Peyer's patch (tissue), 4 donors: ENCODE measurements around the gene ARCN1. TPM values are rescaled to one million over a fixed set of nuclear protein-coding genes. Genes with fewer than 3 reads are reported as not detected.
"Not testable (repeated sequence)": the region's sequence is repeated elsewhere in the genome, so short reads cannot be mapped to it uniquely, and the experiment has no call there.

Experiments
- DNase-seq, 3 donors: peaks; one replicate each; pipeline ENCODE4 v3.0.0-alpha.2; 2017 to 2019
- H3K27ac ChIP-seq, 4 donors: fragments of 200-600 bp; sonication (generic); one replicate each; pipeline ENCODE4 v1.5.1; 2016 to 2019
- H3K27me3 ChIP-seq, 2 donors: fragments of 200-600 bp; sonication (generic); one replicate each; pipeline ENCODE4 v1.5.1; 2019
- H3K36me3 ChIP-seq, 3 donors: fragments of 200-600 bp; sonication (generic); one replicate each; pipeline ENCODE4 v1.5.1; 2016 to 2019
- H3K4me1 ChIP-seq, 4 donors: fragments of 200-600 bp; sonication (generic); one replicate each; pipeline ENCODE4 v1.5.1; 2016 to 2019
- H3K4me3 ChIP-seq, 4 donors: fragments of 200-600 bp; sonication (generic); 1 replicate in 3 of 4; 2 replicates in 1 of 4; pipeline ENCODE4 v1.5.1; 2016 to 2019; ENCODE audit warnings: mild to moderate bottlenecking in 1 of 4
- H3K9me3 ChIP-seq, 4 donors: fragments of 200-600 bp; sonication (generic); one replicate each; pipeline ENCODE4 v1.5.1; 2016 to 2019; ENCODE audit warnings: mild to moderate bottlenecking in 1 of 4
- POLR2A ChIP-seq, 2 donors: fragments of 450-650 bp; IDR thresholded peaks; one replicate each; pipeline ENCODE4 v1.5.1; 2017; ENCODE audit warnings: antibody characterized with exemption in 2 of 2, mild to moderate bottlenecking in 2 of 2, moderate library complexity in 2 of 2
- total RNA-seq, 4 donors: library from RNA; depleted of rRNA; stranded (reverse); fragments of >200 nt; gene quantifications; one replicate each; pipeline ENCODE4 v1.1.0, GENCODE V29; 2016
- TF ChIP-seq, protein P1 (sequence below), 6 experiments: fragments of 450-650 bp in 4 of 6; fragments of 200-600 bp in 2 of 6; sonication (generic) in 1 of 6; IDR thresholded peaks; one replicate each; pipeline ENCODE4 v1.5.1; 2017 to 2019; ENCODE audit warnings: antibody characterized with exemption in 6 of 6, mild to moderate bottlenecking in 3 of 6, moderate library complexity in 1 of 6

The ARCN1 gene
- total RNA-seq, 4 donors from 2014 or later = 54.5 to 116 (median 91.0) TPM

DNA sequence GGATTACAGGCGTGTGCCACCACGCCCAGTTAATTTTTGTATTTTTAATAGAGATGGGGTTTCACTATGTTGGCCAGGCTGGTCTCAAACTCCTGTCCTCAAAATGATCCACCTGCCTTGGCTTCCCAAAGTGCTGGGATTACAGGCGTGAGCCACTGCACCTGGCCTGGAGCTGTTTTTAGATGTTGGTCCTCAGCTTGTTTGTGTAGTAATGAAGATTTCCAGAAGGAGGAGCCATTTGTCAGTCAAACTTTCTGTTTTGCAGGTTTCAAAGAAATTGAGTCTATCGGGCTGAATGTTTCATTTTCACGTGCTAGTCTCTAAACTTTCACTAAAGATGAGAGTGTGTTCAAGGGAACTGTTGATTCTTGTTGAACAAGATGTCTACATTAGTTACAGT, 22.8 kb downstream of the ARCN1 start:
- H3K27ac ChIP-seq = peak overlapping the region in 1 of 4 donors; percentile 19
- not testable (repeated sequence) for H3K27me3 ChIP-seq, DNase-seq, H3K4me3 ChIP-seq, H3K4me1 ChIP-seq, H3K9me3 ChIP-seq
- TF ChIP-seq, protein P1, sequence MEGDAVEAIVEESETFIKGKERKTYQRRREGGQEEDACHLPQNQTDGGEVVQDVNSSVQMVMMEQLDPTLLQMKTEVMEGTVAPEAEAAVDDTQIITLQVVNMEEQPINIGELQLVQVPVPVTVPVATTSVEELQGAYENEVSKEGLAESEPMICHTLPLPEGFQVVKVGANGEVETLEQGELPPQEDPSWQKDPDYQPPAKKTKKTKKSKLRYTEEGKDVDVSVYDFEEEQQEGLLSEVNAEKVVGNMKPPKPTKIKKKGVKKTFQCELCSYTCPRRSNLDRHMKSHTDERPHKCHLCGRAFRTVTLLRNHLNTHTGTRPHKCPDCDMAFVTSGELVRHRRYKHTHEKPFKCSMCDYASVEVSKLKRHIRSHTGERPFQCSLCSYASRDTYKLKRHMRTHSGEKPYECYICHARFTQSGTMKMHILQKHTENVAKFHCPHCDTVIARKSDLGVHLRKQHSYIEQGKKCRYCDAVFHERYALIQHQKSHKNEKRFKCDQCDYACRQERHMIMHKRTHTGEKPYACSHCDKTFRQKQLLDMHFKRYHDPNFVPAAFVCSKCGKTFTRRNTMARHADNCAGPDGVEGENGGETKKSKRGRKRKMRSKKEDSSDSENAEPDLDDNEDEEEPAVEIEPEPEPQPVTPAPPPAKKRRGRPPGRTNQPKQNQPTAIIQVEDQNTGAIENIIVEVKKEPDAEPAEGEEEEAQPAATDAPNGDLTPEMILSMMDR (IDR thresholded peaks at IDR 0.05) = peak in 4 of 6 experiments; percentile 27 to 59 (median 56)
- peaks cover 0 to 100% (median 0%) of the 10 kb centered on the region in 3 donors for H3K36me3 ChIP-seq

DNA sequence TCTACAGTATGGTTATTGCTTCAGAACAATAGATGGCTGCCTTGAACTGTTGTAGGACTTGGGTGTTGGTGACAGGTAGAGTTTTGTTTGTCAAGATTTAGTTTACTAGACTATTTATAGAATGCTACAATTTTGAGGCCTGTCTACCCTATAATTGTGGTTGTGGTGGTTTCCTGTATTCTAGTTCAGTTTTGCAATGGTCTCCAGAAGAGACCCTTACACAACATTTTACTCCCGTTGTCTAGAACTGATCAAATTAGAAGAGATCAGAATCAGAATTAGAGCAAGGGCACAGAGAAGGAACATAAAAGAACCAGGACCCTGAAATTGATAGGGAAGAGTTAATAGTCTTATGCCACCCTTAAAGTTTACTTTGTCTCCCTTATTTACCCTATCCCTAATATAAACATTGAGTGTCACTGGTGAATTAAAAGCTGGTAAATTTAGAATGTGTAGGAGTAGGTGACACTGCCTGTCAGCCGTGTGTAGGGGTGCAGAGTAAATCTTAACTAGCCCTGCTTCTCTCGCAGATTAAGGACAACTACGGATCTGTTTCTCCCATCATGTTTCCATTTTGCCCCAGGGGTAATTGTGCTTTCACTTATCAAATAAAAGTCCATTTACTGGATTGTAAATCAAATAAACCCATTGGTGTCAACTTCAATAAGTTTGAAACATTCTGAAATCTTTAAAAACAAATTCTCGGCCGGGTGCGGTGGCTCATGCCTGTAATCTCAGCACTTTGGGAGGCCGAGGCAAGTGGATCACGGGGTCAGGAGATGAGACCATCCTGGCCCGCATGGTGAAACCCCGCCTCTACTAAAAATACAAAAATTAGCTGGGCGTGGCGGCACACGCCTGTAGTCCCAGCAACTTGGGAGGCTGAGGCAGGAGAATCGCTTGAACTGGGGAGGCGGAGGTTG, 24.3 kb downstream of the ARCN1 start:
- peaks cover 0 to 100% (median 0%) of the 10 kb centered on the region in 3 donors for H3K36me3 ChIP-seq
- H3K4me3 ChIP-seq = no peak overlapping the region
- TF ChIP-seq POLR2A (IDR thresholded peaks at IDR 0.05) = no peak
- TF ChIP-seq, protein P1 (IDR thresholded peaks at IDR 0.05) = no peak
- peaks cover 0 to 4% (median 0%) of the 10 kb centered on the region in 4 donors for H3K4me1 ChIP-seq
- H3K27me3 ChIP-seq = no peaks in the 10 kb centered on the region
- H3K9me3 ChIP-seq = no peaks in the 10 kb centered on the region
- no peak for DNase-seq
- H3K27ac ChIP-seq = no peak overlapping the region

DNA sequence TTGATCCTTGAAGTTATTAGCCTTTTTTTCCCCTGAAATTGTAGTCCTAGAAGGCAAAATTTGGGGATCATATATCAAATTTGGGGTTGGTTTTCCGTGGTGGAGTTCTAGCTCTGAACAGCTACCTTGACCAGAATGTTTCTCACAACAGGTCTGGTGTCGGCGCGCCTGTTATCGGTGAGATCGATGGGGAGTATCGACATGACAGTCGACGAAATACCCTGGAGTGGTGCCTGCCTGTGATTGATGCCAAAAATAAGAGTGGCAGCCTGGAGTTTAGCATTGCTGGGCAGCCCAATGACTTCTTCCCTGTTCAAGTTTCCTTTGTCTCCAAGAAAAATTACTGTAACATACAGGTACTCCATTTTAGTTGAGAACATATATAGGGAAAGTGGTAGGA, 25.3 kb downstream of the ARCN1 start:
- no peaks in the 10 kb centered on the region for H3K9me3 ChIP-seq
- no peak for TF ChIP-seq POLR2A (IDR thresholded peaks at IDR 0.05)
- TF ChIP-seq, protein P1 (IDR thresholded peaks at IDR 0.05) = no peak
- H3K36me3 ChIP-seq = peaks cover 0 to 99% (median 0%) of the 10 kb centered on the region in 3 donors
- H3K27me3 ChIP-seq = no peaks in the 10 kb centered on the region
- DNase-seq = no peak
- no peak overlapping the region for H3K27ac ChIP-seq
- no peak overlapping the region for H3K4me3 ChIP-seq
- H3K4me1 ChIP-seq = peaks cover 0 to 4% (median 0%) of the 10 kb centered on the region in 4 donors

DNA sequence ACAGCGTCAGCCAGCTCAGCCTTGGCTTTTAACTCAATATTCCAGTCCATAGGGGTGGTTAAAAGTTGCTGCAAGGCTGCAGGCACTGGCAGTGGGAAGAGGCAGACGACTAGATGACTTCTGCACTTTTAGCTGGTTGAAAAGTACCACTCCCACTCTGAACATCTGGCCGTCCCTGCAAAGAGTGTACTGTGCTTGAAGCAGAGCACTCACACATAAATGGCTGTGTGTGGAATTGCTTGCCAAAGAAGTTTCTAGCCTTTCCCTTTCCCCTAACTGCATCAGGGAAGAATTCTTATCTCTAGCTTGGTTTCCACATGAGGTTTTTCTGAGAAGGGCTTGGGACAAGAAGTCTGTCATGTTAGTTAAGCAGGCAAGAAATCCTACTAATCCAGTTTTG, 30.1 kb downstream of the ARCN1 start:
- H3K27me3 ChIP-seq = no peaks in the 10 kb centered on the region
- no peak for DNase-seq
- no peak overlapping the region for H3K27ac ChIP-seq
- H3K36me3 ChIP-seq = peaks cover 0 to 51% (median 0%) of the 10 kb centered on the region in 3 donors
- H3K9me3 ChIP-seq = no peaks in the 10 kb centered on the region
- TF ChIP-seq, protein P1 (IDR thresholded peaks at IDR 0.05) = no peak
- no peak for TF ChIP-seq POLR2A (IDR thresholded peaks at IDR 0.05)
- peaks cover 0 to 26% (median 4%) of the 10 kb centered on the region in 4 donors for H3K4me1 ChIP-seq
- H3K4me3 ChIP-seq = no peak overlapping the region

DNA sequence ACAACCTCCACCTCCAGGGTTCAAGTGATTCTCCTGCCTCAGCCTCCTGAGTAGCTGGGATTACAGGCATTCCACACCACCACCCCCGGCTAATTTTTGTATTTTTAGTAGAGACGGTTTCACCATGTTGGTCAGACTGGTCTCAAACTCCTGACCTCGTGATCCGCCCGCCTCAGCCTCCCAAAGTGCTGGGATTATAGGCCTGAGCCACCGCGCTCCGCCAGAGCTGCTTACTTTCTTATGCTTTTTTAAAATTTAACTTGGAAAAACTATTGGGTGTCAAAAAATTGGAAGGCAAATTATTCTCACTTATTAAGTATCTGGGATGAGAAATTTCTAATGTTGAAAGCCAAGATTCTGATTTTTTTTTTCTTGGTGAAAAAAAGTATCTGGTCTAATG, 31.5 kb downstream of the ARCN1 start:
- Histone ChIP-seq H3K36me3 (peaks cover 0 to 37% (median 0%) of the 10 kb centered on the region in 3 donors), H3K4me1 (peaks cover 0 to 35% (median 6%) of the 10 kb centered on the region in 4 donors), H3K27ac (peak overlapping the region in 1 of 4 donors; percentile 89)
- H3K4me3 ChIP-seq, H3K9me3 ChIP-seq, DNase-seq, H3K27me3 ChIP-seq: not testable (repeated sequence)

DNA sequence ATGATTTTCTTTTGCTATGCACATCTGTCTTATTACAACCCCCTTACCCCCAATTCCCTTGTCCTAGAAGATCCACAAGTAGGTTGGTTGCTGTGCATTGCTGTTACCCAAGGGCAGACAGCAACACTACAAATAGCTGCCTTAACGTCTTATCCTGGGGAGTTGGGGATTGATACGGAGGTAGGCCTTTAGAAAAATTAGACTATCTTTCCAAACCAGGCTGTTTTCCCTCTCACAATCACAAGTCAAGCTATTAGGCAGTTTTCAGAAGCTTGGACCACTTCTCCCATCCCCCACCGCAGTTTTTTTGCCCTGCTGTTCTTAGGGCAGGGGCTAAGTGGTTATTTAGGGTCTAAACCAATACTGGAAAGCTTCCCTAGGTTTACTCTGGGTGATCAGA, 32.4 kb downstream of the ARCN1 start:
- no peak for TF ChIP-seq POLR2A (IDR thresholded peaks at IDR 0.05)
- TF ChIP-seq, protein P1 (IDR thresholded peaks at IDR 0.05) = no peak
- DNase-seq = no peak
- Histone ChIP-seq H3K4me3 (no peak overlapping the region), H3K4me1 (peaks cover 0 to 43% (median 14%) of the 10 kb centered on the region in 4 donors), H3K9me3 (no peaks in the 10 kb centered on the region), H3K36me3 (peaks cover 0 to 28% (median 0%) of the 10 kb centered on the region in 3 donors), H3K27me3 (no peaks in the 10 kb centered on the region), H3K27ac (peak overlapping the region; percentile 23 to 89 (median 80))
